ENCODE results near the gene CD44.

The CD44 gene

DNA sequence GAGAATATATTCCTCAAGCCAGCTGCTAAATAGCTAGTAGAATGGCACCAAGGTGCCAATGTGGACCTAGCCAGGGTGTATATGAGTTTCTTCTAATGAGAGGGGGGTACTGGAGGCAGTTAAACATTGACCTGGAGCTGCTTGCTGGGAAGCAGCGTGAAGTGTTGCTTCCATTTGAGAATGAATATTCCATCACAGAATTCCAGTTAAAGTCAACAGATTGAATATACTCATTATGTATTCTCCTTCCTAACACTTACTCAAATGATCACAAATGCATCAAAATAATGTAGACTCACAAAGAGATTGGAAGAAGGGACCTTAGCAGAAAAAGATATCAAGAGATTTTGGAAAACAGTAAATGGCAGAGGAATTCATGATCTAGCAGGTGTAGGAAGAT, 102.1 kb downstream of the CD44 start:
- no peak for DNase-seq

- DNase-seq: no peak
Observed at GRCh38 chr11:35241531-35241930, 102.6 kb downstream of the CD44 start.

GRCh38 chr11:35242412-35243242, 103.7 kb downstream of the CD44 start:
- DNase-seq: no peak

DNA sequence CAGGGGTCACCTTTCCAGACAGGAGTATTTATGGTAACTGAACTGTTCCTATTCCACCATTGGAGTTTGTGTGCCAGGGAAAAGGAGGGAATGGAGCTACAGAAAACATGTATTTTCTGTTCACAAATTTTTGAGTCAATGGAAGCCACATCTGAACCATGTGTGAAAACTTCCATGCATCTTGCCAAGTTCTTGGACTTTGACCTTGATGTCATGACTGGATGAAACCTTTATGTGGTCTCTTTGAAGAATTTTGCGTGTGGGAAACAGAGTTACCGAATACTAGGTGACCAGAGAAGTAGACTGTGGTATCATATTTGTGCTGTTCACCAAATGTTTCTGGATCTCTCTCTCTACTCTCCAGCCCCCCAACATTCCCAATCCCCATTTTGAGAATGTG, 104.8 kb downstream of the CD44 start:
- no peak for DNase-seq

GRCh38 chr11:35245056-35245455, 106.1 kb downstream of the CD44 start:
- no peak for DNase-seq

GRCh38 chr11:35245786-35246185, 106.8 kb downstream of the CD44 start:
- DNase-seq: no peak

- DNase-seq: no peak
Observed at GRCh38 chr11:35246745-35247144, 107.8 kb downstream of the CD44 start.

- no peak for DNase-seq
Observed at GRCh38 chr11:35247428-35247827, 108.5 kb downstream of the CD44 start.

DNA sequence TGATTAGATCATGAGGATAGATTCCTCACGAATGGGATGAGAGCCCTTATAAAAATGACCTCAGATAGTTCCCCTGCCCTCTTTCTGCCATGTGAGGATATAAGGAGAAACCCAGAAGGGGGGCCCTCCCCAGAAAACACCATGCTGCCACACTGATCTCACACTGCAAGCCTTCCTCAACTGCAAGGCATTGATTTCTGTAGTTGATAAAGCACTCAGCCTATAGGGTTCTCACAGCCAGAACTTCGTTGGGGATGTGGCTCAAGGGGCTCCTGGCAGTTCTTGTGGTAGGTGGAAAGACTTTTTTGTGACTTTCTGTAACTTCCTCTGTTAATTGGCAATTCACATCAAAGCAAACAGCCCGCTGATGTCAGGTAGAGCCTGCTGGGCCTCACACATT, 108.9 kb downstream of the CD44 start:
- DNase-seq: no peak

- DNase-seq: no peak
Observed at GRCh38 chr11:35248558-35249323, 109.8 kb downstream of the CD44 start.

DNA sequence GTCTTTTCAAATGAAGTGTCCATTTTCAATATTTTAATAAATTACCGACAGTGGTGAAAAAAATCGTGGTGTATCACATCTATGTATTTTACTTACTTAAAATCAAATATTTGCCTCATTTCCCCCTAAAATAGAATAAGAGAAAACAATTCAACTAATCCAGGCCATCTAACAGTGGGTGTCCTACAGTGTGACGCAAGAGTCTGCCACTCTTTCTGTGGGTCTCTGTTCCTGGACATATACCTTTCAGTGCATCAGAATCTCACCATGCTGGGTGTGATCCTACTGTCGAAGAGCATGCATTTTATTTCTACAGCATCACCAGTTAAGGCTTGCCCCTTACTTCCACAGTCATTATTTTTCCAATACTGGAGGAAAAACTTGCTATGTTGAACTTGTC, 111.2 kb downstream of the CD44 start:
- DNase-seq: no peak

- no peak for DNase-seq
Observed at GRCh38 chr11:35250621-35251020, 111.7 kb downstream of the CD44 start.

- no peak for DNase-seq
Observed at GRCh38 chr11:35253237-35253636, 114.3 kb downstream of the CD44 start.

- no peak for DNase-seq
Observed at GRCh38 chr11:35255514-35255913, 116.5 kb downstream of the CD44 start.

GRCh38 chr11:35256296-35256695, 117.3 kb downstream of the CD44 start:
- no peak for DNase-seq

DNA sequence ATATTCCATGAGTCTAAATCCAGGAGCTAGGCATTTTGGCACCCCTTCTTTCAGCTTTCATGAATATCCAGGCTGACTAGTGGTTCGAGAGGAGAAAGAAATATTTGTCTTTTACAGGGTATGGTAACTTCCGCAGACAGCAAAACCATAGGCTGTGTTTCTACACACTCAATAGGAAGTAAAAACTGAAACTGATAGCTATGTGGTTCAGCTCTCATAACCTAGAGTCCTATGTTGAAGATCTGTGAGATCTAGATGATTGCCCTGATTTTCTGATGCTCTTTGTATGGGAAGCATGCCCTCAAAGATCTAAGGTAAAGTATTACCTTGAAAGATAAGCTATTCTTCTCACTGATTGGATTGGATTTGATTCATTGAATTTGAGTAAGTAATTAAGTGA, 118.3 kb downstream of the CD44 start:
- DNase-seq: no peak

DNA sequence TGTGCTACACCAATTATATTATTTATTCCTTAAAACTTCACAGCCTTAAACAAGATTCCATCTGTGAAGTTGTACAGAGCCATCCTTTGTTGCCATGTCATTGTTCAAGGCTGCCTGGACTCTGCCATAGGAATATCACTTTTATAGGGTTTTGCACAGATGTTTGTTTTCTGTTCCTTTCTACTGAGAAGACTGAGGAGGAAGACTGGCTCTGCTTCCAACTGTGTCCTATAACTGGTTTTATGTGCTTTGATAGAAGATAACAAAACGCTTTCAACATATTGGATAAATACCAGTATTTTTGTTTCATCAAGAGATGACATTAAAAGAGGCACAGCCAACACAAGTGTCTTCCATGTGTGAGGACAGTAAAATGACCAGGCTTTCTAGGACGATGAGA, 120.6 kb downstream of the CD44 start:
- DNase-seq: no peak

DNA sequence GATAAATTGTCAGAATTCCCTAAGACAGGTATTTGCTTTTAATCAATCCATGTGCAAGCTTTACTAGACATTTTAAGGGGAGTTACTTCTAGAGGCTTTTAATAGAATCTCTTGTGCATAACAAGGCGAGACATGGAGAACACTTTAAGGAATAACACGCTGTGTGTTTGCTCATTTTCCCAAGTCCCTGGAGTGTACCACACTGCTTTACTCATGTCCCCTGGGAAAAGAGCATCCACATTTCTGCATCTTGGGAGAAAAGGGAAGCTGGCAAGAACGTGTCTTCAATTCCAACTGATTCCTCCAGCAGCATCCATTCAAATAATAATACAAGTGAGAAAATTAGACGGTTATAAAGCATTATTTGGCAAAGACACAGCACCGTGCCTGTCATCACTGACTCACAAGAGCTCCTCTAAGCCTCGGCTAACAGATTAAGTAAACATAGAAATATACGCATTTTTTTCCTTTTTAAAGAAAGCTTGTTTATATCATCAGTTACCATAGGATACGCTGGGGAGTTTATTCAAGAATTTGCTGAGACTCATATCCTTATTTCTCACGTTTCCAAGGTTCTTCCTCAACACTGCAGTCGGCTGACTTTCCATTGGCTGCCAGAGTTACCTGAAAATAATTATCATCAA, 121.5 kb downstream of the CD44 start:
- no peak for DNase-seq

GRCh38 chr11:35261197-35261596, 122.2 kb downstream of the CD44 start:
- DNase-seq: no peak

- no peak for DNase-seq
Observed at GRCh38 chr11:35262056-35262455, 123.1 kb downstream of the CD44 start.

- no peak for DNase-seq
Observed at GRCh38 chr11:35262735-35263134, 123.8 kb downstream of the CD44 start.

- no peak for DNase-seq
Observed at GRCh38 chr11:35265755-35266454, 126.9 kb downstream of the CD44 start.

DNA sequence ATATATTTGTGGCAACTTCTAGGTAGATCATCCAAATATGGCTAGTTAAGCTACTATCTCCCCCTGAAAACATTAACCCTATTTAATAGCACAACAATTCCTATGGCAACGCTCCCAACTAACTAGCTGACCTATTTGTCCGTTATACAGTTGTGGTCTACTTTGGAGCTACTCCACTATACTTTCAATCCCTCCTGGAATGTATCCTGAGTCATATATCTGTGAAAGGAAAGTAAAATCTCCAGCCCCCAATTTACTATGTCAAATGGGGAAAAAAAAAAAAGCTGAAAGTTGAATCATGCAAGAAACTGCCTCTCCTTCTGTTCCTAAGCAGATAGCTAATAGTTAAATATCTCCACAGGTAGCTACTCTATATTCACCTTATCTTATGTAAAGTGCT, 128.5 kb downstream of the CD44 start:
- no peak for DNase-seq

Measured in eye (tissue), 1 donor.